H1 (cell line): ENCODE measurements around the gene SCGN. TPM values are rescaled to one million over a fixed set of nuclear protein-coding genes. Genes with fewer than 3 reads are reported as not detected.

Experiments used
- CTCF ChIA-PET: fragments of 300-600 bp; sonication (Branson Sonifier 250); formaldehyde crosslinking; loops from one replicate; lab custom pipeline; 2021; ENCODE audit not compliant: partially characterized antibody; lab: Charles Lee
- POLR2A ChIA-PET: fragments of 300-600 bp; sonication (Branson Sonifier 250); formaldehyde crosslinking; loops from one replicate; lab custom pipeline; 2021; ENCODE audit warnings: inconsistent platforms; ENCODE audit not compliant: partially characterized antibody; lab: Charles Lee
- DNase-seq, 2 experiments: peaks; one replicate each; pipeline versions ENCODE4 v3.0.0 to v3.0.0-alpha.2; 2010 to 2022; ENCODE audit warnings: low spot score in 2 of 2, low read depth in 1 of 2, mixed read lengths in 1 of 2
- FAIRE-seq: peaks from 2 replicates; lab custom pipeline; 2011; peaks lifted over from hg19 to GRCh38; lab: Jason Lieb, UNC
- H2AFZ ChIP-seq: 2 replicates; pipeline ENCODE4 v1.8.1; 2012; ENCODE audit warnings: low read length, inconsistent platforms
- H2AK5ac ChIP-seq: 2 replicates; pipeline ENCODE4 v1.6.1; 2013; ENCODE audit warnings: low read depth, low read length
- H2BK120ac ChIP-seq: replicated peaks from 2 replicates; pipeline ENCODE3; 2013; ENCODE audit warnings: low read depth, low read length, inconsistent platforms
- H2BK12ac ChIP-seq: 2 replicates; pipeline ENCODE4 v1.6.1; 2013; ENCODE audit warnings: low read depth, low read length
- H2BK15ac ChIP-seq: 2 replicates; pipeline ENCODE4 v1.6.1; 2013; ENCODE audit warnings: low read length
- H2BK20ac ChIP-seq: 2 replicates; pipeline ENCODE4 v1.6.1; 2013; ENCODE audit warnings: low read length
- H2BK5ac ChIP-seq: 2 replicates; pipeline ENCODE4 v1.6.1; 2013; ENCODE audit warnings: low read depth, low read length
- H3K14ac ChIP-seq: 2 replicates; pipeline ENCODE4 v1.6.1; 2013; ENCODE audit warnings: inconsistent platforms; ENCODE audit not compliant: insufficient read length
- H3K18ac ChIP-seq: 2 replicates; pipeline ENCODE4 v1.6.1; 2013; ENCODE audit warnings: low read length; ENCODE audit errors: extremely low read depth
- H3K23ac ChIP-seq: 2 replicates; pipeline ENCODE4 v1.6.1; 2013; ENCODE audit warnings: inconsistent platforms; ENCODE audit not compliant: insufficient read length
- H3K23me2 ChIP-seq: 2 replicates; pipeline ENCODE4 v1.6.1; 2013; ENCODE audit warnings: low read depth, low read length
- H3K27ac ChIP-seq: 2 replicates; pipeline ENCODE4 v1.6.1; 2011; ENCODE audit warnings: low read depth, low read length, inconsistent platforms
- H3K27me3 ChIP-seq, 4 experiments: replicated peaks in 1 of 4; 1 replicate in 1 of 4; 2 replicates in 3 of 4; pipeline versions ENCODE4 v1.6.1 to v1.8.1; 2011 to 2013; ENCODE audit warnings: low read length in 3 of 4, mild to moderate bottlenecking in 3 of 4, inconsistent platforms in 2 of 4, mixed read lengths in 2 of 4, moderate library complexity in 1 of 4; ENCODE audit not compliant: control insufficient read depth in 3 of 4, insufficient read depth in 3 of 4; ENCODE audit errors: extremely low read depth in 1 of 4
- H3K36me3 ChIP-seq, 4 experiments: 2 replicates each; pipeline versions ENCODE4 v1.6.1 to v1.8.1; 2011 to 2013; ENCODE audit warnings: mild to moderate bottlenecking in 4 of 4, low read length in 3 of 4, moderate library complexity in 2 of 4, control low read depth in 1 of 4, inconsistent platforms in 1 of 4; ENCODE audit not compliant: insufficient read depth in 4 of 4, control insufficient read depth in 2 of 4
- H3K4ac ChIP-seq: replicated peaks from 2 replicates; pipeline ENCODE3; 2013; ENCODE audit warnings: low read length, low read depth, mixed read lengths, inconsistent platforms; ENCODE audit not compliant: insufficient read length
- H3K4me1 ChIP-seq, 4 experiments: replicated peaks in 1 of 4; 1 replicate in 1 of 4; 2 replicates in 3 of 4; pipeline versions ENCODE4 v1.6.1 to v1.8.1; 2011 to 2013; ENCODE audit warnings: low read length in 3 of 4, inconsistent platforms in 2 of 4, mixed read lengths in 1 of 4; ENCODE audit not compliant: insufficient read depth in 4 of 4, control insufficient read depth in 3 of 4
- H3K4me2 ChIP-seq, 2 experiments: 2 replicates each; pipeline versions ENCODE4 v1.6.1 to v1.8.1; 2011 to 2013; ENCODE audit warnings: low read depth in 2 of 2, low read length in 2 of 2, control low read depth in 1 of 2, inconsistent platforms in 1 of 2, mild to moderate bottlenecking in 1 of 2; ENCODE audit not compliant: insufficient read depth in 1 of 2
- H3K4me3 ChIP-seq, 4 experiments: fragments of 200-600, 300-600 bp in 1 of 4; sonication (generic), shearing (Covaris generic), sonication (Bioruptor Twin) in 1 of 4; 2 replicates each; pipeline versions ENCODE4 v1.5.1 to v1.8.1; 2011 to 2016; ENCODE audit warnings: low read length in 4 of 4, low read depth in 3 of 4, control low read depth in 2 of 4, inconsistent platforms in 2 of 4, mild to moderate bottlenecking in 2 of 4, mixed read lengths in 1 of 4, moderate library complexity in 1 of 4; ENCODE audit not compliant: insufficient read depth in 2 of 4; ENCODE audit errors: extremely low read depth in 1 of 4
- H3K56ac ChIP-seq: replicated peaks from 2 replicates; pipeline ENCODE3; 2013; ENCODE audit warnings: low read depth, mild to moderate bottlenecking, mixed read lengths, low read length, inconsistent platforms; ENCODE audit not compliant: insufficient read length
- H3K79me1 ChIP-seq: 2 replicates; pipeline ENCODE4 v1.6.1; 2013; ENCODE audit warnings: low read depth, low read length, control low read depth
- H3K79me2 ChIP-seq, 2 experiments: 2 replicates each; pipeline versions ENCODE4 v1.6.1 to v1.8.1; 2012 to 2013; ENCODE audit warnings: low read length in 2 of 2, mild to moderate bottlenecking in 2 of 2, inconsistent platforms in 1 of 2; ENCODE audit not compliant: insufficient read depth in 2 of 2, control insufficient read depth in 1 of 2
- H3K9ac ChIP-seq, 4 experiments: replicated peaks in 1 of 4; 1 replicate in 1 of 4; 2 replicates in 3 of 4; pipeline versions ENCODE4 v1.6.1 to v1.8.1; 2011 to 2013; ENCODE audit warnings: low read depth in 3 of 4, low read length in 3 of 4, control low read depth in 2 of 4, mild to moderate bottlenecking in 2 of 4, moderate library complexity in 2 of 4, inconsistent platforms in 1 of 4; ENCODE audit errors: extremely low read depth in 1 of 4
- H3K9me3 ChIP-seq, 2 experiments: 2 replicates each; pipeline versions ENCODE4 v1.6.1 to v1.8.1; 2012 to 2013; ENCODE audit warnings: mild to moderate bottlenecking in 2 of 2, moderate library complexity in 2 of 2, control low read depth in 1 of 2, inconsistent platforms in 1 of 2, low read depth in 1 of 2, low read length in 1 of 2, mixed read lengths in 1 of 2; ENCODE audit not compliant: insufficient read depth in 2 of 2
- H4K20me1 ChIP-seq, 2 experiments: replicated peaks in 1 of 2; 2 replicates each; pipeline versions ENCODE3 to v1.8.1; 2011 to 2013; ENCODE audit warnings: inconsistent platforms in 2 of 2, low read length in 2 of 2, mild to moderate bottlenecking in 1 of 2; ENCODE audit not compliant: insufficient read depth in 2 of 2, control insufficient read depth in 1 of 2
- H4K5ac ChIP-seq: 2 replicates; pipeline ENCODE4 v1.6.1; 2013; ENCODE audit warnings: low read length, low read depth, mixed read lengths, inconsistent platforms; ENCODE audit not compliant: insufficient read length
- H4K8ac ChIP-seq: 2 replicates; pipeline ENCODE4 v1.8.0; 2013; ENCODE audit warnings: mild to moderate bottlenecking, moderate library complexity, low read length, inconsistent platforms; ENCODE audit not compliant: insufficient read depth; ENCODE audit errors: extremely low read depth
- H4K91ac ChIP-seq: replicated peaks from 2 replicates; pipeline ENCODE3; 2013; ENCODE audit warnings: low read length, mixed read lengths, inconsistent platforms; ENCODE audit not compliant: insufficient read length
- BACH1 ChIP-seq: IDR thresholded peaks from 2 replicates; pipeline ENCODE4 v1.6.1; 2012; ENCODE audit warnings: low read length, improper control_type of control experiment
- BRCA1 ChIP-seq: IDR thresholded peaks from 2 replicates; pipeline ENCODE4 v1.6.1; 2012; ENCODE audit warnings: low read depth, low read length, improper control_type of control experiment
- CBX5 ChIP-seq: fragments of 300-800, 300-1000 bp; sonication (generic); IDR thresholded peaks from 2 replicates; pipeline ENCODE4 v1.7.1; 2016; ENCODE audit warnings: antibody characterized with exemption, low read length, low read depth
- CTBP2 ChIP-seq: IDR thresholded peaks from 2 replicates; pipeline ENCODE4 v1.7.0; 2011; ENCODE audit warnings: borderline replicate concordance, mild to moderate bottlenecking, moderate library complexity, mixed read lengths, low read length; ENCODE audit not compliant: insufficient read depth, insufficient read length
- POLR2A ChIP-seq, 2 experiments: IDR thresholded peaks; 1 replicate in 1 of 2; 2 replicates in 1 of 2; pipeline ENCODE4 v1.6.1; 2011; ENCODE audit warnings: low read depth in 2 of 2, low read length in 2 of 2, mild to moderate bottlenecking in 2 of 2; ENCODE audit errors: control extremely low read depth in 1 of 2
- POLR2AphosphoS5 ChIP-seq: IDR thresholded peaks from 2 replicates; pipeline ENCODE4 v1.6.1; 2011; ENCODE audit warnings: low read depth, low read length
- SP2 ChIP-seq: IDR thresholded peaks from 2 replicates; pipeline ENCODE4 v1.6.1; 2012; ENCODE audit warnings: mild to moderate bottlenecking, low read length, inconsistent platforms
- SP4 ChIP-seq: IDR thresholded peaks from 2 replicates; pipeline ENCODE4 v1.6.1; 2012; ENCODE audit warnings: low read length, inconsistent platforms
- SUZ12 ChIP-seq: fragments of 200-600 bp; sonication (generic); IDR thresholded peaks from 2 replicates; pipeline ENCODE4 v1.6.1; 2012; ENCODE audit warnings: mild to moderate bottlenecking, inconsistent platforms, low read length, moderate library complexity, mixed read lengths
- TAF7 ChIP-seq: optimal IDR thresholded peaks from 2 replicates; pipeline ENCODE3; 2011; ENCODE audit warnings: low read depth, mild to moderate bottlenecking, inconsistent platforms, low read length, moderate library complexity, borderline replicate concordance
- TEAD4 ChIP-seq: IDR thresholded peaks from 2 replicates; pipeline ENCODE4 v1.6.1; 2012; ENCODE audit warnings: low read depth, low read length, inconsistent platforms, mixed read lengths
- YY1 ChIP-seq: IDR thresholded peaks from 2 replicates; pipeline ENCODE4 v1.6.1; 2011; ENCODE audit warnings: low read depth, mild to moderate bottlenecking, low read length
- polyA plus RNA-seq, 7 experiments: library from polyadenylated mRNA; depleted of rRNA in 3 of 7; stranded (reverse) in 5 of 7; unstranded in 2 of 7; fragments of >200 nt in 5 of 7; fragments of 200-250 nt in 2 of 7; gene quantifications; 1 replicate in 5 of 7; 2 replicates in 1 of 7; 4 replicates in 1 of 7; pipeline versions ENCODE4 v1.2.1 to v1.2.3, GENCODE V29; 2011 to 2013; ENCODE audit warnings: missing spikeins in 2 of 7, mixed read lengths in 2 of 7
- total RNA-seq: library from RNA; stranded (reverse); fragmentation: NEBNext Ultra II Directional; extraction: Animal tissue kit (Norgen Biotek cat#: 25700); gene quantifications from 2 replicates; pipeline ENCODE4 v1.2.1, GENCODE V29; 2021
- TF ChIP-seq, protein P1 (sequence below), 3 experiments: IDR thresholded peaks; 1 replicate in 2 of 3; 2 replicates in 1 of 3; pipeline versions ENCODE4 v1.5.1 to v1.6.1; 2011; ENCODE audit warnings: low read length in 3 of 3, mild to moderate bottlenecking in 3 of 3, inconsistent platforms in 2 of 3, low read depth in 1 of 3, moderate library complexity in 1 of 3; ENCODE audit not compliant: insufficient read depth in 1 of 3; ENCODE audit errors: control extremely low read depth in 1 of 3

Gene SCGN
- total and polyA plus RNA-seq, 2 of the 8 experiments (the other 6 are each of a cell fraction or from before 2014, with no cell fraction given): not detected

DNA sequence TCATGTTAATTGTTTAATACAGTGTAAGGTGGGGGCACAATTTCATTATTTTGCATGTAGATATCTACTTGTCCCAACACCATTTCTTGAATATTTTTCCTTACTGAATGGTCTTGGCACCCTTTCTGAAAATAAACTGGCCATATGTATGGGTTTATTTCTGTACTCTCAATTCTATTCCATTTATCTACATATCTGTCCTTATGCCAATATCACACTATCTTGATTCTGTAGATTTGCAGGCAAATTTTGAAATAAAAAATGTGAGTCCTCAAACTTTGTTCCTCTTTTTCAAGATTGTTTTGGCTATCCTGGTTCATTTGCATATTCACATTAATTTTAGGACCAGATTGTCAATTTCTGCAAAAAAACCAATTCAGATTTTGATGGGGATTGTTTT lies 34.8 kb downstream of the SCGN start:
- Histone ChIP-seq H3K23me2 (no peaks in the 10 kb centered on the region), H3K56ac (no peak overlapping the region), H3K36me3 (no peaks in the 10 kb centered on the region)
- TF ChIP-seq CBX5 (no peak), SUZ12 (no peak), BRCA1 (no peak), POLR2A (IDR thresholded peaks at IDR 0.05; ENCODE audit: control extremely low read depth in 1 of 2, low read depth in 2 of 2, low read length in 2 of 2) (no peak), TEAD4 (no peak), YY1 (no peak), BACH1 (no peak), SP2 (no peak), POLR2AphosphoS5 (no peak), SP4 (no peak), TAF7 (no peak), CTBP2 (no peak)
- TF ChIP-seq, protein P1, sequence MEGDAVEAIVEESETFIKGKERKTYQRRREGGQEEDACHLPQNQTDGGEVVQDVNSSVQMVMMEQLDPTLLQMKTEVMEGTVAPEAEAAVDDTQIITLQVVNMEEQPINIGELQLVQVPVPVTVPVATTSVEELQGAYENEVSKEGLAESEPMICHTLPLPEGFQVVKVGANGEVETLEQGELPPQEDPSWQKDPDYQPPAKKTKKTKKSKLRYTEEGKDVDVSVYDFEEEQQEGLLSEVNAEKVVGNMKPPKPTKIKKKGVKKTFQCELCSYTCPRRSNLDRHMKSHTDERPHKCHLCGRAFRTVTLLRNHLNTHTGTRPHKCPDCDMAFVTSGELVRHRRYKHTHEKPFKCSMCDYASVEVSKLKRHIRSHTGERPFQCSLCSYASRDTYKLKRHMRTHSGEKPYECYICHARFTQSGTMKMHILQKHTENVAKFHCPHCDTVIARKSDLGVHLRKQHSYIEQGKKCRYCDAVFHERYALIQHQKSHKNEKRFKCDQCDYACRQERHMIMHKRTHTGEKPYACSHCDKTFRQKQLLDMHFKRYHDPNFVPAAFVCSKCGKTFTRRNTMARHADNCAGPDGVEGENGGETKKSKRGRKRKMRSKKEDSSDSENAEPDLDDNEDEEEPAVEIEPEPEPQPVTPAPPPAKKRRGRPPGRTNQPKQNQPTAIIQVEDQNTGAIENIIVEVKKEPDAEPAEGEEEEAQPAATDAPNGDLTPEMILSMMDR (IDR thresholded peaks at IDR 0.05; ENCODE audit: control extremely low read depth in 1 of 3, insufficient read depth in 1 of 3, low read depth in 1 of 3, low read length in 3 of 3): no peak

More for the DNA sequence above, 34.8 kb downstream of the SCGN start:
- Histone ChIP-seq H3K23ac (no peak overlapping the region), H3K79me2 (no peaks in the 10 kb centered on the region), H2BK5ac (no peak overlapping the region), H3K27me3 (no peaks in the 10 kb centered on the region), H4K8ac (no peak overlapping the region), H2BK120ac (no peak overlapping the region), H3K27ac (no peak overlapping the region), H4K20me1 (no peaks in the 10 kb centered on the region), H3K4me1 (no peaks in the 10 kb centered on the region), H2AK5ac (no peak overlapping the region), H3K4ac (no peak overlapping the region), H3K4me3 (no peak overlapping the region), H3K9ac (no peak overlapping the region), H2BK12ac (no peak overlapping the region), H3K4me2 (no peak overlapping the region), H3K18ac (no peak overlapping the region), H4K5ac (no peak overlapping the region), H2BK15ac (no peak overlapping the region), H3K9me3 (no peaks in the 10 kb centered on the region), H2BK20ac (no peak overlapping the region), H3K79me1 (no peaks in the 10 kb centered on the region), H2AFZ (no peak overlapping the region), H3K14ac (no peak overlapping the region), H4K91ac (no peak overlapping the region)
- FAIRE-seq (no peak), DNase-seq (no peak)
- ChIA-PET CTCF (interaction anchor here (1.2 kb wide), 1 partner anchor 28 kb away, joined by 3 read pairs; no protein-coding TSS in a partner anchor), POLR2A (no interaction called here)
